RPMI8226 (cell line): Measurements from ENCODE around the gene TAF6.

Experiments used
- DNase-seq: peaks from one replicate; pipeline ENCODE4 v3.0.0-alpha.2; 2015

The TAF6 gene

DNA sequence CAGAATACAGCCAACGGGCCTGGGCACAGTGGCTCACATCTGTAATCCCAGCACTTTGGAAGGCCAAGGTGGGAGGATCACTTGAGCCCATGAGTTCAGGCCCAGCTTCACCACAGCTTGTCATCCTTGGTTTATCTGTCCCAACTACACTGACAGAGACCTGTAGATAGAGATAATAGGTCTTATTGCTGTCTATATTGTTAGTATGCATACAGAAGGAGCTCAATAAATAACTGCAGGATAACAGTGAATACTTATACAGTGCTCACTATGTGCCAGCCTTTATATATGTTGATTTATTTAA, 1.5 kb upstream of the TAF6 start:
- DNase-seq: no peak

DNA sequence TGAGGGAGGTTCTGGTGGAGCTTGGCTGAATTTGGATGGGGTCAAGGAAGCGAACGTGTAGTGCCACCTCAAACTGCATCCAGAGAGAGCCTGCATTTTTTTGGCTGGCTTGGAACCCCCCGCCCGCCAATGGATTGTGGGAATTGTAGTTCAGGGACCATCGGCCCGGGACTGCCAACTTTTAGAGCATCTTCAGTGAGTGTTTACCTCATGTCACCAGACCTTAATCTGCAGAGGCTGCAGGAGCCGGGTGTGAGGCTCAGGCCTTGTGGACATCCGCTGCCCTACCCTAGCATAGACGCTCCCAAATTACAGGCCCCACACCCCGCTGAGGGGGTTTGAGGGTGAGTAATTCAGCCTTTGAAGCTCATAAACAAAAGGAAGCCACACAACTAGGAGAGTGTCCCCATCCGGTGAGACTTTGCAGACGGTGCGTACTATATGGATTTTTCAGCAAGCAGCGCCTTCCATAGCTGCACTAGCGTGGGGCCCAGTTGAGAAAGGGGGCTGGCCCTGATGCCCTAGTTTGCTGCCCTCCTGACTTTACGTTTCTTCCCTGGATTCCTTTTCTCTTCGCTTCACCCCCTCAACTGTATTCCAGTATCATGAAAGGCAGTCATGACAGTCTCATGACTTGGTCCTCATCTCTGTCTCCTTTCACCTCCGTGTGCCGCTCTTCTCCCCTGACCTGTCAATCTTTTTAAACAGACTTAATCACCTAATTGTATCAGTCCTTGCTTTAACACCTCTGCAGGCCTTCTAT, 993 bp upstream of the TAF6 start:
- DNase-seq: peak; percentile 83

DNA sequence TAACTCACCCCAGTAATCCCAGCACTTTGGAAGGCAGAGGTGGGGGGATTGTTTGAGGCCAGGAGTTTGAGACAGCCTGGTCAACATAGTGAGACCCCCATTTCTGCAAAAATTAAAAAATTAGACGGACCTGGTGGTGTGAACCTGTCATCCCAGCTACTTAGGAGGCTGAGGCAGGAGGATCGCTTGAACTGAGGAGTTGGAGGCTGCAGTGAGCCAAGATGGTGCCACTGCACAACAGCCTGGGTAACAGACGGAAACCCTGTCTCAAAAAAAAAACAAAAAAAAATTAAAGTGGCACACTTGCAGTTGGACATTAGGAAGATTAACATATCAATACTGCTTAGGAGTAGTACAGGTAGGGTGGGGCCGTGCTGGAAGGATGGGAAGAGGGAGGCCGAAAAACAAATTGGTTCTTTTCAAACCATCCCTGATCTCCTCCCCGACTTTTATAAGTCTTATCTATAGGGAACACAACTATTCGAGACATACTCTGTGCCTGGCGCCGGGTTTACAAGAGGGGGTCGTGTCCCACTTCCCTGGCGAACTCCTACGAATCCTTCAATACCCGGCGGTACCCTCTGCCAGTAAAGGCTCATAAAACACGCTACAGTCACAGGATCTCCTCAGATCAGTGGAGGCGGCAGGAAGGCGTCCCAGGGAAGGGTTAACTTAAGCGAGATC, 628 bp downstream of the TAF6 start:
- no peak for DNase-seq

DNA sequence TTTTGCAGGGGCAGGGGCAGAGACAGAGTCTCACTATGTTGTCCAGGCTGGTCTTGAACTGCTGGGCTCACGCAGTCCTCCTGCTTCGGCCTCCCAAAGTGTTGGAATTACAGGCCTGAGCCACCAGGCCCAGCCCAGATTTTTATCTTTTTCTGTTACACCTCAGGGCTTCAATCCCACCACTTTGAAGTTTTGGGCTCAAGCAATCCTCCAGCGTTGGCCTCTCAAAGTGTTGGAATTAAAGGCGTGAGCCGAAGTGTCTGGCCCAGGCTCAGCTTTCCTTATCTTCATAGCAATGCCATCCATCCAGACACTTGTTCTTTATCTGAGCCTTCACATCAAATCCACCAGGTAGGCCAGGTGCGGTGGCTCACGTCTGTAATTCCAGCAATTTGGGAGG, 4.1 kb downstream of the TAF6 start:
- DNase-seq: no peak

DNA sequence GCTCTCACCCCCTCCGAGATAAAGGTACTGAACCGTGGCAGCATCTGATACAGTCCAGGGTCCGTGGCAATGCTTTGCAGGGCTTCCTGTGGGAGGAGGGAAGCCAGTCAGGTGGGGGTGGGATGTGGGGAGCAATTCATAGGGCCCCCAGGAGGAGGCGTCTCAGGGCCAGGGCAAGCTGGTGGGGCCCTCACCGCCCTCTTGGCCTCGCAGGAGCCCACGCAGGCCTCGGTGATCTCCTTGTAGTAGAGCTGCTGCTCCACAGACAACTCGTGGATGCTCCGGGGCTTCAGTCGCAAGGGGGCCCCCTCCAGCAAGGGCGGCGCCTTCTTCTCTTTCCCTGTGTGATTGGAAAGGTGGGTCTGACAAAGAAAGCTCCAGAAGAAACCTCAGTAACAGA, 7.2 kb downstream of the TAF6 start:
- no peak for DNase-seq

DNA sequence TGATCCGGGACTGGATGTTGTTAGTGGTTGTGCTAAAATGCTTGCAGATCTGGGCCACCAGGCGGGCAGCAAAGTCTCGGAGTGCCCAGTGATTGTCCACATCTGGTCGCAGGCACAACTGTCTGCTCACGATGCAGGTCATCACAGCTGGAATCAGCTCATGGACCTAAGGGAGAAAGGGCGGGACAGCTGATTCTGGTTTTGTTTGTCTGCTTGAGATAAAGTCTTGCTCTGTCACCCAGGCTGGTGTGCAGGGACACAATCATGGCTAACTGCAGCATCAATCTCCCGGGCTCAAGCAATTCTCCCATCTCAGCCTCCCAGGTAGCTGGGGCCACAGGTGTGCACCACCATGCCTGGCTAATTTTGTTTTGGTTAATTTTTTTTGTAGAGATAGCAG, 8.0 kb downstream of the TAF6 start:
- no peak for DNase-seq

DNA sequence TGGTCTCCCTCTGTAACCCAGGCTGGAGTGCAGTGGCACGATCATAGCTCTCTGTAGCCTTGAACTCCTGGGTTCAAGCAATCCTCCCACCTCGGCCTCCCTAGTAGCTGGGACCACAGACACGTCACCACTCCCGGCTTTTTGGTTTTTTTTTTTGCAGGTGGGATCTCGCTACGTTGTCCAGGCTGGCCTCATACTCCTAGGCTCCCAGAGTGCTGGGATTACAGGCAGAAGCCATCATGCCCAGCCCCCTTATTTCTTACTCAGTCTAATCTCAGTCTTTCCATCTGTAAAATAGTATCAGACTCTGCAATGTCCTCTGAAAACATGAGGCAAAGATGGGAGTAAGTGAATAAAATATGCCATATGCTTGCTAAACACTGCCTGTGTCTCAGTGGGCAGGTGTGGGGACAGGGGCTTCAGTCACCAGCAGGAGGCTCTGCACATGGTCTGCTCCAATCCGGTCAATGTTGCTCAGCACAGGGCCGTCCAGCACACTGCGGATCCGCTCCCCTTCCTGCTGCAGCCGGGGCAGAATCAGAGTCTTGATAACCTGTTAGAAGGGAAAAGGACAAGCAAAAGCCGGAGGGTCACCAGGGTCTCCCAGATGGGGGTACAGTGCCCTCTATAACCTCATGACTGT, 9.5 kb downstream of the TAF6 start:
- DNase-seq: no peak

DNA sequence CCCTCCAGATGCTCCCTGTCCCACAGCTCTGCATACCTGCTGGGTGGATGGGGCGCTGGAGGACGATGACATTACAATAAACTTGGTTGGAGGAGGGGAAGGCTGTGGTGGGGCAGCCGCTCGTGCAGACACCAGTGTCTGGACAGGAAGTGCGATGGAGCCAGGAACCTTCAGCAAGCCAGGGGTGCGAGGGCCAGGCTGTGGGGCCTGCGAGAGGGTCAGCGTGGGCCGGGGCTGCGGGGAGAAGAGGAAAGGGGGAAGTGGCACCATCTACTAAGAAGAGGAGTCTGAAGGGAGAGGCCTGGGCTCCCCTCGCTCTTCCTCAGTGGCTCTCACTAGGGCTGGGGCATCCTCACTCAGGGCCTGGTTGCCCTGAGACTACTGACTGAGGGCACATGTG, 11.3 kb downstream of the TAF6 start:
- DNase-seq: no peak

DNA sequence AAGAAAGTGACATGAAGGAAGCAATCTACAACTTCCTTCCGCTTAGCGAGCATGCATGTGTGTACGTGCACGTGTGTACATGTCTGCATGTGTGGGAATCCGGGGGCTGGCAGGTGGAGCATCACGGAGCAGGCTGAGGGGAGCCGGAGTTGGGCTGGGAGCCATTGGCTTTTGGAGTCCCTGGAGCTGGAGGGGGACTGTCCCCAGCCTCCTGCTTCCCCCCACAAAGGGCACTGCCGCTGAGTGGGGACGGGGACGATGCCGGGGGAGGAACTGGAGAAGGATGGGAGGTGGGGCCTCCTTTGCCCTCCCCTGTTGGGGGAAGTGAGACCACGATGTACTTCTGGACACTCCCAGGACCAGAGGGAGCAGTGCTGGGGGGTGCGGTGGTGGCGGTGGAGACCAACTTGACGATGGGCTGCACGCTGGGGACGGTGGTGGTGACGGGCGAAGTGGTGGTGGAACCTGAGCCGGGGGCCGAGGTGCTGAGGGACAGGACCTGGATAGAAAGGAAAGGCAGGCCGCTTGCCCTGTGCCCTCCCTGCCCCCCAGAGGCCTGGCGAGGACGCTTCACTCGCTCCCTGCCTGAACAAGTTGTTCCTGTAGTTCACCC, 11.9 kb downstream of the TAF6 start:
- no peak for DNase-seq

DNA sequence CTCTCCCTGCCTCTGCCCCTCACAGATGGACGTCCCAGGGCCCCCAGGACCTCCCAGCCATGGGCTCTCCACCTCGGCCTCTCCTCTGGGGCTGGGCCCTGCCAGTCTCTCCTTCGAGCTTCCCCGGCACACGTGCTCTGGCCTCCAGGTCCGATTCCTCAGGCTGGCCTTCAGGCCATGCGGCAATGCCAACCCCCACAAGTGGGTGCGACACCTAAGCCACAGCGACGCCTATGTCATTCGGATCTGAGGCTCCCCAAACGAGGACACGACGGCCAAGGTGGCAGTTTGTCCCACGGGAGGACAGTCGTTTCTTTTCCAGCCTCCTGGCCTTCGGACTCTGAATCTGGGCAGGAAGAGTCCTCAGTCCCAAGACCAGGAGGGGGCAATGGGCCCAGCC, 12.5 kb downstream of the TAF6 start:
- DNase-seq: no peak

DNA sequence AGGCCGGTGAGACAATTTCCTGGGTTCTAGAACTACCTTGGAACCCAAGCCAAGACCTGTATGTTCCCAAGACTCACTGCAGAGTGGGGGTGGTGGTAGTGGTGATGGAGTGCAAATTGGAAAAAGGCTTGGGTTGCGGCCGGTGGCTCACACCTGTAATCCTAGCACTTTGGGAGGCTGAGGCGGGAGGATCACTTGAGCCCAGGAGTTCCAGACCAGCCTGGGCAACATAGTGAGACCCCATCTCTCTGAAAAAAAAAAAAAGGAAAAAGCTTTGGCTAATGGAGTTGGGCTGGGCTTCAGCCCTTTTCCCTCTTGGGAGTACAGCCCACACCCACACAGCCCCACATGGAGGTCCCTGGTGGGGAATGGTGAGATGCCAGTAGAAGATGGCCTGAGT, 13.6 kb downstream of the TAF6 start:
- no peak for DNase-seq

DNA sequence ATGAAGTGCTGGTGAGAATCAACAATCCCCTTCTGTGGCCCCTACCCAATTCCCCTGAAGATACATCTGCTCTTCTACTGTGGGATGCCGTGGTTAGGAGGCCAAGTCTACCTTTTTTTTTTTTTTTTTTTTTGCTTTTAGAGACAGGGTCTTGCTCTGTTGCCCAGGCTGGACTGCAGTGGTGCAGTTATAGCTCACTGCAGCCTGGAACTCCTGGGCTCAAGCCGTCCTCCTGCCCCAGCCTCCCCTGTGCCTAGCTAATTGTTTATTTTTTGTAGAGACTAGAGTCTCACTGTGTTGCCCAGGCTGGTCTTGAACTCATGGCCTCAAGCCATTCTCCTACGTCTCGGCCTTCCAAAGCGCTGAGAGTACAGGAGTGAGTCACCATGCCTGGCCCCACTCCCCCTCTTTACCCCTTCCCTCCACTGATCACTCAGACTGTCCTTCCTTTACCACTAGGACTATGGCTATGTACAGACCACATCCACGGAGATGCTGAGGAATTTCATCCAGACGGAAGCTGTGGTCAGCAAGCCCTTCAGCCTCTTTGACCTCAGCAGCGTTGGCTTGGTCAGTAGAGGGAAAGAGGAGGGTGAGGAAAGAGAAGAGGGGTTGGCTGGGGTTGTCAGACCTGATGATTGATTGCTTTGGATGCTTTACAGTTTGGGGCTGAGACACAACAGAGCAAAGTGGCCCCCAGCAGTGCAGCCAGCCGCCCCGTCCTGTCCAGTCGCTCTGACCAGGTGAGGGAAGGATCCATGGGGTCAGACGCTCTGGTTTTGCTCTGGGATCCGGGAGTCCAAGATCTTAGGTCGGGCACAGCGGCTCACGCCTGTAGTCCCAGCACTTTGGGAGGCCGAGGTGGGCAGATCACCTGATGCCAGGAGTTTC, 16.0 kb downstream of the TAF6 start:
- no peak for DNase-seq

DNA sequence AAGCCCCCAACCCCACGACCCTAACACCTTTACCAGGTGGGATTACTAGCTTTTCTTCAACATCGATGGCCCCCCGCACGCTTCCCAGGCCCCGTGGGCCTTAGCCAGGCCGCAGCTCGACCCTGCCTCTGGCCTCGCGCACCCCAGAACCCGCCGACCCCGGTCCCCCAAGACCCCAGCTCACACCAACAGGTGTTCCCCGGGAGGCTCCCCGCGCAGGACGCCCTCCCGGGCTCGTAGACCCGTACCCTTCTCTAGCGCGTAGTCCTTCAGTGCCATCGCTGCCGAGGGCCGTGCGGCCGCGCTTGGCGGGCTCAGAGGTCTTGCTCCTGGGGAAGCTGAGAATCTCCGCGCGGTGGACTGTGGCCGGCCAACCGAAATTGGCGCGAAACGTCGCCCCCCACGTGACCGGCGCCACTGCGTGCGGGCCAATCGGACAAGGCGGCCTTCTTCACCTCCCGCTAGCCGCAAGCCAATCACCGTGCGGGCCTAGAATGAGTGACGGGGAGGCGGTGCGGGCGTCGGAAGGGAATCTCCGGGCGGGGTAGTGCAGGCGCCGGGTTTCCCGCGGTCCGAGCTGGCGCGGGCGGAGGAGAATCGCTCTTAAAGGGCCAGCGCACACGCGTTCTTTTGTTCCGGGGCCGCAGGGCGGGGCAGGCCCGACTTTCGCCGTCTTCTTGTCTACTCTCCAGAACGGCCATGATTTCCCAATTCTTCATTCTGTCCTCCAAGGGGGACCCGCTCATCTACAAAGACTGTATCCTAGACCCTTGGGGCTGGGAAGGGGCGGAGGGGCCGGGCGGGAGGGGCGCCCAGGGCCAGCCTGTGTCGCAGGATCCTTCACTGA, 17.9 kb downstream of the TAF6 start, which contains the start of the genes AP4M1 and MCM7:
Gene AP4M1 (plus strand): TSS at position 628 of the 847 bp plus-strand sequence. CDS start 72 bp downstream, at position 700.
Gene MCM7 (minus strand): TSS at position 382 of the 847 bp plus-strand sequence. CDS start 103 bp downstream, at position 279.
- peak; percentile 100 for DNase-seq

DNA sequence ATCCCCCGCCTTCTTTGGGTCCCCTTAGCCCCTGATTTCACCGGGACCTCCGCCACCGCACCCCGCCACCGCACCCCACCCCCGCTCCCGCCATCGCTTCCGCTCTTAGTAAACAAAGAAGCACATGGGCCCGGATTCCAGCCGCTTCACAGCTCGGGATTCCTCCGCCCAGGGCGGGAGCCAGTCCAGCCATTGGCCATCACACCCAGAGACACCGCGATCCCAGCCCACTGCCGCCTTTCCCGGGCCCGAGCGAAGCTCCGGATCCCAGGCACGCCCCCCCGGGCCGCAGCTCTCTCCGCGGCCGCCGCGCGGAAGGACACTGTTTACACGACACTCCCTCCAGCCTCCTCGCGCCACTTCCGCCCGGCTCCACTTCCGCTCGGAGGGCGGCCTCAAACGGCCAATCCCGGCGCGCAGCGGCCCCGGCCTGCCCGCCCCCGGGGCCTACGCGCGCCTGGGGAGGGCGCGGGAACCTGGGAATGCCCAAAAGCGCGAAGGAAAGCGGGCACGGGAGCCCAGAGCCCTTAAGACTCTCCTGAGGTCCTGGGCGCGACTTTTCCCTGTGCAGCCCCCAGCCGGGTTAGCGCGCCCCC, 18.6 kb downstream of the TAF6 start:
- DNase-seq: peak; percentile 97

DNA sequence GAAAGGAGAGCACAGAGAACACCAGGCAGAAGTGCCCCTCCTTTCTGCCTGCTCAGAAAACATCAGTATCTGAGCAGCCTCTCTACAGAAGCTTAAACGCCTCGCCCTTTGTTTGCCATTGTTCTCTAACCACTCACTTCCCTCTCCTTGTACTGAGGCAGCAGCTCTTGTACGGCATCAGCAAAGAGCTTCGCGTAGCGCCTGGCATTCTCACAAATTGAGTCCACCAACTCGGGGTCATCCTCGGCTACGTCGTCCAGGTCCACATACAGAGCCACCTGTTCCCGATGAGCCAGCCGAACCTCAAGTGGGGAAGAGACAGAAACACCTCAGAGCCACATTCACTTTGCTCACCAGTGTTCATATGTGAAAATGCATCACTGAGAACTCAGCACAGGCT, 19.7 kb downstream of the TAF6 start:
- no peak for DNase-seq

DNA sequence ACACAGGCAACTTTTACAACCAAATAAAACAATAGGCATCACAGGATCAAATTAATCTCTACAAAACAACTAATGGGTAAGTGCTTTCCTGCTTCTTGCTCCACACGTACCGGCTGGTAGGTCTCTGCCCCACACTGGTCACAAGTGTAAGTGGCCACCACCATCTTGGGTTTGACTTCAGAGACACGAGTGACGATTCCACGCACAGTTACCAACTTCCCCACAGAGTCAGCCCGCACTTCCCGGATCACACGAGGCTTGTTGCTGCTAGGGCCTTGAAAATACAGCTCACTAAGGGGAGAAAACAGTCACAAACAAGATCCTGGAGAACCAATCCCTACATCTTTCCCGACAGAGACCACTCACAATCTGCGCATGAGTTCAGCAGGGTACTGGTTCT, 20.2 kb downstream of the TAF6 start:
- DNase-seq: no peak

DNA sequence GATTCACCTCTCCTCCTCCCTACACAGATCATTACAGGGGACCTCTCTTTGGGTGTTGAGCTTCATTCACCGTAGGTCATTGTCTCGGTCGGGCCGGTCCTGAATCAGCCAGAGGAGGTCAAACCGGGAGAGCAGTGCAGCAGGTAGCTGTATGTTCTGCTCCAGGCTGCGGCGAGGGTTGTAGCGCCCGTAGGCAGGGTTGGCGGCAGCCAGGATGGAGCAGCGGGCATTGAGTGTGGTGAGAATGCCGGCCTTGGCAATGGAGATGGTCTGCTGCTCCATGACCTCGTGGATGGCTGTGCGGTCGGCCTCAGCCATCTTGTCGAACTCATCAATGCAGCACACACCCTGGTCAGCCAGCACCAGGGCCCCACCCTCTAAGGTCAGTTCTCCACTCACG, 23.5 kb downstream of the TAF6 start:
- DNase-seq: no peak

DNA sequence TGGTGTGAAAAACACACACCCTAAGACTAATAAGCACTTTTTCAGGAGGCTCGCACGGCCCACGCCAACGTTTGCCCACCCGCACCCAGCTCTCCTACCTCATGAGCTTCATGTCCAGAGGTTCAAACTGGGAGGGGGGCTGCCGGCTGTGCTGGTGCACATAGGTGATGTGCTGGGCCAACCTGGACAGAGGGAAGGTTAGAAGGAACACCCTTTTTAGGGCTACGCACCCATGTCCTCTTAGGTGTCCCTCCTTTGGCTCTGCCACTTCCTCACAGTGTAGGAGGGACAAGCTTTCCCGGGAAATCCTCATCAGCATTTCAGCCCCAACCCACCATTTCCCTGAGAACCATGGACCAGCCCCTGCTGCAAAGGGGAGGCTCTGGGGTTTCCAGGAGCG, 23.9 kb downstream of the TAF6 start:
- no peak for DNase-seq

DNA sequence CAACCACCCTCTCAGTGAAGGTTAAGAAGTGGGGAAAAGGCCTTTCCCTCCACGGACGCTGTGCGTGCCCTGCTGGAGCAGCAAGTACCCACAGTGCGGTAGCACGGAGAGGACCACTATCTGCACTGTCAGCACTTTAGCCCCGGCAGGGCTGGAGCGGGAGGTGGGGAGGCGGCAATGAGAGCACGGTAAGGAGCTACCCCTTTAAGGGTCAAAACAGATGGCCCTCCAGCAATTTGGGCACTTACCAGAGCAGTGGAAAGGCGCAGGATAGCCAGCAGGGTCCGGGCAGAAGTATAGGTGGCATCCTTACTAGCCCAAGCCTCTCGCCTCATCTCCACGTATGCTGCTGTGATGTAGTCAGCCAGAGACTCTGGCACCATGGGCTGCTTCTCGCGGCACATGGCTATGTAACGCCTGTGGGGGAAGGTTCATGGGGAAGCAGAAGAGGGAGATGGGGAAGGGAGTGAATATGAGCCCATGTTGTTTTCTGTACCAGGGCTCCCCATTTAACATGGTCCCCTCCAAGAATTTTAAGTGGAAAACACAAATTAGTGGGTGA, 25.2 kb downstream of the TAF6 start:
- DNase-seq: no peak

DNA sequence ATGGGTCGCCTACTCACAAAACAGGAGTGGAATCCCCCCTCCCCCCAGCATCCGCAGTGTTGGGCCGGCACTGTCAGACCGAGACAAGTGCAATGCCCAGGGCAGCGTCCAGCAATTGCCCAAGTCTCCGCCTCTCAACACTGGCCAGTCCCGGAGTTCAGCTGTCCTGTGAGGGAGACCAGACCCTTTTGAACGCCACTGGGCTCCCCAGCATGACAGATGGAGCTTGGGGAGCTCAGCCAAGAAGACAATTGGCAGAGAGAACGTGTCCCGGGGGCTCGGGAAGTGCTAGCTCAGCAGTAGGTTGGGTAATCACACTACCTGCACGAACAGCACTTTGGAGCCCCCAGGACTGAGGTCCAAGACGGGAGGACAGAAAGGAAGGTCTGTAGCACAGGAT, 25.7 kb downstream of the TAF6 start:
- no peak for DNase-seq

DNA sequence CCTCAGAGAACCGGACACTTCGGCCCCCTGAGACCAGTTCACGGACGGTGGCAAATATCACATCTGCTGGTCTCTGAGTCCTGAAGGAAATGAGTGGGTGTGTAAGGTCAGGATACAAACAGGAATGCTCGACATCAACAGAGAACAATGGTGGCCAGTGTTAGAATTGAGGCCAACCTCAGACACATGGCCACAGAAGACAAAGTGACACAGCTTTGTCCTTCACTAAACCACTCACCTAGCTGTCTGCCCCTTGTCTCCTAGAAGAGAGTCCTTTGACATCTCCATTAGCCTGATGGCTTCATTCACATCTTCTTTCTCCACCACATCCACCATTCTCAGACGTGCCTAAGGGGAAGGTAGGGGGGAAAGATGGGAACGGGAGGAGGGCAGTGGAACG, 26.1 kb downstream of the TAF6 start:
- DNase-seq: no peak
